ENCODE results near the gene CDK2AP2.

The CDK2AP2 gene

DNA sequence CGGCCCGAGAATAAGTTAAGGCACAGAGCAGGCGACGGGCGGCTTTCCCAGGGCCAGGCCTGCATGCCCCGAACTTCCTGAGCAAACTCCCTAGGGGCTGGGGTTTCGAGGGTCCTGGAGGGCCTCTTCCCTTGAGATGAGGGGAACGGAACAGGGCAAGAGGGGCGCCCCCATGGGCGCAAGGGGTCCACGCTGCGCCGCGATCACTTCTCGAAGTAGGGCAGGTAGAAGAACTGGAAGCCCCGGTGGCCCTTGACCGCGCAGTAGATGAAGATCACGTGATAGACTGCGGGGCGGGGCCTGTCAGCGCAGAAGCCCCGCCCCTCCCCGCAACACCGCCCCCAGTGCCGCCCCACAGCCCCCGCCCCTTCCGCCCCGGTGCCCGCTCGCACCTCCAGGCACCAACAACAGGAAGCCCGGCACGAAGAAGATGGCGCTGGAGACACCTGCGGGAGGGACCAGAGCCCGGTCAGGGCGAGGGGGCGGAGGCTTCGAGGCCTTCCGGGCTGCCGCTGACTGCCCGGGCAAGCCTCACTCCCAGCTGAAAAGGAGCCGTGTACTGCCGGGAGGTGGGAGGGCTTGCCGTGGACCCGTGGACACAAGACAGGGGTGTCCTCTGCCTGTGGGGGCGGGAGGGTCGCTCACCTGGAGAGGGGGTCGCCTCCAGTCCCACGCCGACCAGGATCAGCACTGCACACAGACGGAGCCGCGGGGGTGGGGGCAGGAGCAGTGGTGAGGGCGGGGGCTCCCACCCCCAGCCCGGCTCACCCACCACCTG is 43.4 kb downstream of the CDK2AP2 start:
- peak; percentile 91 for DNase-seq

DNA sequence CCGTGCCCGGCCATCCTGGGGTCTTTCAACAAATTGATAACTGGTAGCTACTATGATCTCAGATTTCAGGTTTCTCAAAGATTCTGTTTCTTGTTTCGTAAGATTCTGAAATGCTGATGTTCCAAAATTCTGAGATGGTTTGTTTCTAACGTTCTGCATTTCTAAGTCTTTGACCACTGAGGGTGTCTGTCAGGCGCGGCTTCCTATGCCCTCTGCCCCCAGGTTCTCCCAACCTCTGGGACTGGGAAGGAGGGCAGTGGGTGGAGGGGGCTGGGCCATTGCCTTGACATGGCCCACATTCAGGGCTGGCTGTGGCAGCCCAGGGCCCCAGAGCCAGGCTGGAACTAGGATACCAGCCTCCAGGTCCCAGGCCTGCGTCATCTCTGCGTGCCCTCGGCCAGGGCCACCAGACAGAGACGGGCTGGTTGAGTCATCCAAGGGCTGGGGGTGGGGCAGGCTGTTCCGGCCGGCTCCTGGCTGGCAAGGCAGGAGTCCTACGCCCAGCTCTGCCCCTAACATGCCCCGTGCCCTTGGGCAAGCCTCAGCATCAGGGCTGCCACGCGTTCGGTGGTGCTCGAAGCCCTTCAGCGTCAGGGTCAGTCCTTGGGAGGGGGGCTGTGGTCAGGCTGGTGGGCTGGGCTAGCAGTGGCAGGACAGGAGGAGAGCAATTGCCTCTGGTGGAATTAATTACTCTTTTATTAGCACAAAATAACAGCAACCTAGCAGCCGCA is 44.1 kb downstream of the CDK2AP2 start:
- no peak for DNase-seq

DNA sequence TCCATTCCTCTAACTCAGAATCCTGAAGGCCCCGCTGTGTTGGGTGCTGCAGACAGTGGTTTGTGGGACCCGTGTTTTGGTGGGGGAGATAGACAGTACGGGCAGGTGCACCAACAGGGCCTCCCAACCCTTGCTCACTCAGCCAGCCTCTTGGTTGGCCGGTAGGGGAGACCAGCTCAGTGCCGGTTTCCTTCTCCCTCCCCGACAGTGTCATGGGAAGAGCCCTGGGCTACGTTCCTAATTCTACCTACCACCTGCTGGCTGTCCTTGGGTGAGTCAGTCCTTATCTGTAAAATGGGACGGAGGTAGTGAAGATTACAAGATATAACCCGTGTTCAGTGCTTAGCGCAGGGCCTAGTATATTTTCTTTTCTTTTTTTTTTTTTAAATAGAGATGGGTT is 44.8 kb downstream of the CDK2AP2 start:
- DNase-seq, result no peak

DNA sequence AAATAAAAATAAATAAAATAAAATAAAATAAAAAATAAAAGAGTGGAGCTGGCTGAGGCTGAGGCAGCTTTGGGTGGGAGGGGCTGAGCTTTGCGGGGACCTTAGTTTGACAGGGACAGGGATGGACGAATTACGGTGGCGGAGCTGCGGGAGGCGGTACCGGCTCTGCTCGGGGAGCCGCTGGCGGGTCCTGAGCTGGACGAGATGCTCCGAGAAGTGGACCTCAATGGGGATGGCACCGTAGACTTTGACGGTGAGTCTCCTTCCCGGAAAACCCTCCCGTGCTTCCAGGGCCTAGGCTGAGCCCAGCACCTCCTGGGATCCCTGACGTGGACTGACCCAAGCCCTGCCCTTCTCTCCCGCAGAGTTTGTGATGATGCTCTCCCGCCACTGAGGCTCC is 49.7 kb downstream of the CDK2AP2 start:
- DNase-seq, result no peak

DNA sequence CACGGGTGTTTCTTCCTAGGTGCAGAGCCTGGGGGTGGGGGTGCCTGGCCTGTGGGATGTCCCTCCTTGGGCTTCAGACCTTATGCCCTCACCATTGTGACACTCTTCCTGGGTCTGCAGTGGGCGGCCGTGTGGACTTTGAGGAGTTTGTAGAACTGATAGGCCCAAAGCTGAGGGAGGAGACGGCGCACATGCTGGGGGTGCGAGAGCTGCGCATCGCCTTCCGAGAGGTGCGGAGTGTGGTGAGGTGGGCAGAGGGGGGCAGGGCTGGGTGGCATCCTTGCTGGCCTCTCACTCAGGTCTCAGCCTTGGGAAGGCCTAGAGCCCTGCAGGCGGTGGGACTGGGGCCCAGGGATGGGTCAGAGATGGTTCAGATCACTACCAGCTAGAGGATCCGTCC is 50.5 kb downstream of the CDK2AP2 start:
- no peak for DNase-seq

Measured in T-helper 9 cell (primary cell).